ENCODE results near the gene VAV2.

Gene VAV2

DNA sequence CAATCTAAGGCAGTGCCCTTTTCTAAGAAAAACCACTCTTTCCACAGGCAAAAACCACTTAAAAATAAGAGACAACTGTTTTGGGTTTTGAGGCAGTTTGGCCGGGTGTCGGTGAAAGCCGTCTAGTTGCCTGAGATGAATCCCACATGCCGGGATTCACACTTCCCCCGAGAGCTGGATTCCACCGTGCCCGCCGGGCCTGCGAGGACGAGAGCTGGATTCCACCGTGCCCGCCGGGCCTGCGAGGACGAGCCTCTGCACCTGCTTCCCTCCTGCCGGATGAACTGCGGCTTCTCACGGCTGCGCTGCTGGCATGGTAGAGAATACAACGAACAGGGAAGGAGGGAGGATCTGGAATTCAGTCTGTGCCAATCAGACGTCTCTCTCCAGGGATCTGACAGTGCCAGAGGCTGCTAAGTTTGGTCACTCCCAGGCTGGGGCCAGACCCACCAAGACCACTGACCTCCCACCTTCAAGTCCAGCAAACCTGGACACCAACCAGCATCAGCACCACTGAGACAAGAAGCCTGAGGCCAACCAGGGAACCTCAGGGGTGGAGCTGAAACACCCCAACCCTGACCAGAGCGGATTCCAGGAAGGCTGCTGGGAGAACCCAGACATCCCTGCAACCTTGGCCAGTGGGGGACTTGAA, 23.0 kb downstream of the VAV2 start:
- peaks cover 97% of the 10 kb centered on the region for H3K79me2 ChIP-seq (ENCODE audit: insufficient read depth, low read length)
- no peaks in the 10 kb centered on the region for H3K27me3 ChIP-seq (ENCODE audit: low read length)
- H3K9me2 ChIP-seq (replicated peaks; ENCODE audit: insufficient read depth, low read length) = no peaks in the 10 kb centered on the region
- TF ChIP-seq EZH2phosphoT487 (conservative IDR thresholded peaks at IDR 0.05; ENCODE audit: low read length) = no peak
- no peaks in the 10 kb centered on the region for H3K9me3 ChIP-seq (ENCODE audit: insufficient read depth, low read length)
- no peak overlapping the region for H2AFZ ChIP-seq (ENCODE audit: low read depth, low read length, severe bottlenecking)
- no peak overlapping the region for H3K4me3 ChIP-seq (ENCODE audit: insufficient read depth, low read length, poor library complexity, severe bottlenecking)
- no peak overlapping the region for H3K9ac ChIP-seq (ENCODE audit: low read length)
- H3F3A ChIP-seq (ENCODE audit: insufficient read depth) = 0 out of 2 replicates have a peak, but pooled peaks cover 5% of the 10 kb centered on the region
- peaks cover 4% of the 10 kb centered on the region for H4K20me1 ChIP-seq (ENCODE audit: low read depth, low read length)
- H3K4me2 ChIP-seq (ENCODE audit: low read depth, low read length, poor library complexity, severe bottlenecking) = peak overlapping the region; percentile 6
- no peaks in the 10 kb centered on the region for H3K36me3 ChIP-seq (ENCODE audit: low read length)
- H3K27ac ChIP-seq (ENCODE audit: low read depth, low read length) = peak overlapping the region; percentile 30; the same call in 1 of the 2 replicates

DNA sequence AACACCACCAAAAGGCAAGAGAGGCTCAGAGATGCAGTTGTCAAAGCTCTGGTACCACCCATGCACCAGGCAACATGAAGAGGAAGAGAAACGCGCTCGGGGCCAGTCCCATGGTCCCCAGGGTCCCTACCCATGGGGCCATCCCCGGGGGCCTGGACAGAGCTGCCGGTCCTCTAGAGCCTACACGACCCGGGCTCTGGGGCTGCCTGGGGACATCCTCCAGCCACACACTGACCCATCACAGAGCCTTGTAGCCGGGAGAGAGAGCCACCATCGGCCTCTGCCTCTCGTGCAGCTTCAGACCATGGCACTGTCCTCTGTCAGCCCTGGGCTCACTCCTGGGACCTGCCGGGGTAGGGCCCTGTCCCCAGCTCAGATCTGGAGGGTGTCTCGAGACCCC, 23.7 kb downstream of the VAV2 start:
- Histone ChIP-seq H4K20me1 (ENCODE audit: low read depth, low read length) (peaks cover 4% of the 10 kb centered on the region), H3K36me3 (ENCODE audit: low read length) (no peaks in the 10 kb centered on the region), H3K4me3 (ENCODE audit: insufficient read depth, low read length, poor library complexity, severe bottlenecking) (no peak overlapping the region), H3K4me2 (ENCODE audit: low read depth, low read length, poor library complexity, severe bottlenecking) (peak overlapping the region; percentile 6), H3K27ac (ENCODE audit: low read depth, low read length) (peak overlapping the region; percentile 30), H3K27me3 (ENCODE audit: low read length) (no peaks in the 10 kb centered on the region), H3K9me3 (ENCODE audit: insufficient read depth, low read length) (no peaks in the 10 kb centered on the region), H3K9me2 (replicated peaks; ENCODE audit: insufficient read depth, low read length) (no peaks in the 10 kb centered on the region), H2AFZ (ENCODE audit: low read depth, low read length, severe bottlenecking) (no peak overlapping the region), H3F3A (ENCODE audit: insufficient read depth) (0 out of 2 replicates have a peak, but pooled peaks cover 5% of the 10 kb centered on the region), H3K79me2 (ENCODE audit: insufficient read depth, low read length) (peaks cover 94% of the 10 kb centered on the region), H3K9ac (ENCODE audit: low read length) (no peak overlapping the region)
- TF ChIP-seq, protein P1, sequence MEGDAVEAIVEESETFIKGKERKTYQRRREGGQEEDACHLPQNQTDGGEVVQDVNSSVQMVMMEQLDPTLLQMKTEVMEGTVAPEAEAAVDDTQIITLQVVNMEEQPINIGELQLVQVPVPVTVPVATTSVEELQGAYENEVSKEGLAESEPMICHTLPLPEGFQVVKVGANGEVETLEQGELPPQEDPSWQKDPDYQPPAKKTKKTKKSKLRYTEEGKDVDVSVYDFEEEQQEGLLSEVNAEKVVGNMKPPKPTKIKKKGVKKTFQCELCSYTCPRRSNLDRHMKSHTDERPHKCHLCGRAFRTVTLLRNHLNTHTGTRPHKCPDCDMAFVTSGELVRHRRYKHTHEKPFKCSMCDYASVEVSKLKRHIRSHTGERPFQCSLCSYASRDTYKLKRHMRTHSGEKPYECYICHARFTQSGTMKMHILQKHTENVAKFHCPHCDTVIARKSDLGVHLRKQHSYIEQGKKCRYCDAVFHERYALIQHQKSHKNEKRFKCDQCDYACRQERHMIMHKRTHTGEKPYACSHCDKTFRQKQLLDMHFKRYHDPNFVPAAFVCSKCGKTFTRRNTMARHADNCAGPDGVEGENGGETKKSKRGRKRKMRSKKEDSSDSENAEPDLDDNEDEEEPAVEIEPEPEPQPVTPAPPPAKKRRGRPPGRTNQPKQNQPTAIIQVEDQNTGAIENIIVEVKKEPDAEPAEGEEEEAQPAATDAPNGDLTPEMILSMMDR (IDR thresholded peaks at IDR 0.05; ENCODE audit: insufficient read depth, low read length, poor library complexity, severe bottlenecking) = no peak
- TF ChIP-seq EZH2phosphoT487 (conservative IDR thresholded peaks at IDR 0.05; ENCODE audit: low read length) = no peak

DNA sequence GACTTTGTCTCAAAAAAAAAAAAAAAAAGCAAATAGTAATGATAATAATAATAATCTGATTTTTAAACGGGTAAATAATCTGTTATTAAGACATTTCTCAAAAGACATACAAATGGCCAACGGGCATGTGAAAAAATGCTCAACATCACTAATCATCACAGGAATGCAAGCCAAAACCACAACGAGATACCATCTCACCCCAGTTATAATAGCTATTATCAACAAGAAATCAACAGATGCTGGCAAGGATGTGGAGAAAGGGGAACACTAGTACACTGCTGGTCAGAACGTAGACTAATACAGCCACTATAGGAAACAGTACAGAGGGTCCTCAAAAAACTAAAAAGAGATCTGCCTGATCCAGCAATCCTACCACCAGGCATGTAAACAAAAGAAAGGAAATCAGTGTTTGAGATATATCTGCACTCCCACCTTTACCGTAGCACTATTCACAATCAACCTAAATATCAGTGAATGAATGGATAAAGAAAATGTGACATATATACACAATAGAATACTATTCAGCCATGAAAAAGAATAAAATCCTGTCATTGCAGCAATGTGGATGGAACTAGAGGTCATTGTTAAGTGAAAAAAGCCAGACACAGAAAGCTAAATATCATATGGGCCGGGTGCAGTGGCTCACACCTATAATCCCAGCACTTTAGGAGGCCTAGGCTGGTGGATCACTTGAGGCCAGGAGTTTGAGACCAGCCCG, 24.9 kb downstream of the VAV2 start:
- no peaks in the 10 kb centered on the region for H3K9me3 ChIP-seq (ENCODE audit: insufficient read depth, low read length)
- no peaks in the 10 kb centered on the region for H3K36me3 ChIP-seq (ENCODE audit: low read length)
- H4K20me1 ChIP-seq (ENCODE audit: low read depth, low read length) = peaks cover 4% of the 10 kb centered on the region
- TF ChIP-seq, protein P1 (IDR thresholded peaks at IDR 0.05; ENCODE audit: insufficient read depth, low read length, poor library complexity, severe bottlenecking) = no peak
- no peak for TF ChIP-seq EZH2phosphoT487 (conservative IDR thresholded peaks at IDR 0.05; ENCODE audit: low read length)
- H2AFZ ChIP-seq (ENCODE audit: low read depth, low read length, severe bottlenecking) = no peak overlapping the region
- H3K9me2 ChIP-seq (replicated peaks; ENCODE audit: insufficient read depth, low read length) = no peaks in the 10 kb centered on the region
- no peak overlapping the region for H3K27ac ChIP-seq (ENCODE audit: low read depth, low read length)
- no peak overlapping the region for H3K4me2 ChIP-seq (ENCODE audit: low read depth, low read length, poor library complexity, severe bottlenecking)
- H3K9ac ChIP-seq (ENCODE audit: low read length) = no peak overlapping the region
- 0 out of 2 replicates have a peak, but pooled peaks cover 5% of the 10 kb centered on the region for H3F3A ChIP-seq (ENCODE audit: insufficient read depth)
- H3K4me3 ChIP-seq (ENCODE audit: insufficient read depth, low read length, poor library complexity, severe bottlenecking) = no peak overlapping the region
- peaks cover 94% of the 10 kb centered on the region for H3K79me2 ChIP-seq (ENCODE audit: insufficient read depth, low read length)
- no peaks in the 10 kb centered on the region for H3K27me3 ChIP-seq (ENCODE audit: low read length)

DNA sequence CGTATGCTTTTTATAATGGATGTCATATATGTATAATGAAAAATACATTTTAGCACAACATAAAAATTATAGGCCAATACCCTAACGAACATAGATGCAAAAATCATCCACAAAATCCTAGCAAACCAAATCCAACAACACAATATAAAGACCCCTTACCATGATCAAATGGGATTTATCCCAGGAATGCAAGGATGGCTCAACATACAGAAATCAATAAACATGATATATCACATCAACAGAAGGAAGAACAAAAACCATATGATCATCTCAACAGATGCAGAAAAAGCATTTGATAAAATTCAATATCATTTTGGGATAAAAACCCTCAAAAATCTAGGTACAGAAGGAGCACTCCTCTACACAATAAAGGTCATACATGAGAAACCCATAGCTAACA, 27.7 kb downstream of the VAV2 start:
- Histone ChIP-seq H2AFZ (ENCODE audit: low read depth, low read length, severe bottlenecking) (no peak overlapping the region), H3K9me3 (ENCODE audit: insufficient read depth, low read length) (no peaks in the 10 kb centered on the region), H3K27me3 (ENCODE audit: low read length) (no peaks in the 10 kb centered on the region), H3K4me2 (ENCODE audit: low read depth, low read length, poor library complexity, severe bottlenecking) (no peak overlapping the region), H3K4me3 (ENCODE audit: insufficient read depth, low read length, poor library complexity, severe bottlenecking) (no peak overlapping the region), H4K20me1 (ENCODE audit: low read depth, low read length) (peaks cover 4% of the 10 kb centered on the region), H3K36me3 (ENCODE audit: low read length) (no peaks in the 10 kb centered on the region), H3K79me2 (ENCODE audit: insufficient read depth, low read length) (peaks cover 94% of the 10 kb centered on the region), H3K9ac (ENCODE audit: low read length) (no peak overlapping the region), H3F3A (ENCODE audit: insufficient read depth) (peaks cover 14% of the 10 kb centered on the region), H3K9me2 (replicated peaks; ENCODE audit: insufficient read depth, low read length) (no peaks in the 10 kb centered on the region), H3K27ac (ENCODE audit: low read depth, low read length) (no peak overlapping the region)
- TF ChIP-seq, protein P1 (IDR thresholded peaks at IDR 0.05; ENCODE audit: insufficient read depth, low read length, poor library complexity, severe bottlenecking) = no peak
- TF ChIP-seq EZH2phosphoT487 (conservative IDR thresholded peaks at IDR 0.05; ENCODE audit: low read length) = no peak
